OCI-LY1 (cell line): ENCODE data around the gene KCNMA1.

Experiments
- H2AFZ ChIP-seq: fragments of 200-600 bp; sonication (generic), shearing (Covaris generic); 2 replicates; pipeline ENCODE4 v1.6.0; 2014; ENCODE audit warnings: antibody characterized with exemption, mild to moderate bottlenecking, low read length
- H3F3A ChIP-seq: fragments of 200-600 bp; sonication (generic), shearing (Covaris generic); 2 replicates; pipeline ENCODE4 v1.6.0; 2014; ENCODE audit warnings: mild to moderate bottlenecking, antibody characterized with exemption, low read length, moderate library complexity; ENCODE audit not compliant: insufficient read depth
- H3K27ac ChIP-seq: fragments of 200-600 bp; sonication (generic); 2 replicates; pipeline ENCODE4 v1.5.1; 2014; ENCODE audit warnings: low read length, mixed run types, mild to moderate bottlenecking, low read depth; ENCODE audit not compliant: poor library complexity, severe bottlenecking
- H3K27me3 ChIP-seq: fragments of 200-600 bp; sonication (generic); 2 replicates; pipeline ENCODE4 v1.6.0; 2014; ENCODE audit warnings: antibody characterized with exemption, mild to moderate bottlenecking, low read length, moderate library complexity; ENCODE audit not compliant: insufficient read depth
- H3K36me3 ChIP-seq: fragments of 200-600 bp; sonication (generic); 2 replicates; pipeline ENCODE4 v1.6.1; 2014; ENCODE audit warnings: mild to moderate bottlenecking, antibody characterized with exemption, low read length, moderate library complexity, mixed read lengths; ENCODE audit not compliant: insufficient read depth
- H3K4me1 ChIP-seq: fragments of 200-600 bp; sonication (generic); 2 replicates; pipeline ENCODE4 v1.5.1; 2014; ENCODE audit warnings: mild to moderate bottlenecking, low read length, moderate library complexity; ENCODE audit not compliant: insufficient read depth, severe bottlenecking
- H3K4me2 ChIP-seq: fragments of 200-600 bp; sonication (generic), shearing (Covaris generic); 2 replicates; pipeline ENCODE4 v1.6.1; 2014; ENCODE audit warnings: low read length
- H3K4me3 ChIP-seq: fragments of 200-600 bp; sonication (generic); 2 replicates; pipeline ENCODE4 v1.5.1; 2014; ENCODE audit warnings: low read length, low read depth, mild to moderate bottlenecking, mixed read lengths; ENCODE audit not compliant: poor library complexity, severe bottlenecking
- H3K79me2 ChIP-seq: fragments of 200-600 bp; shearing (Covaris generic); 2 replicates; pipeline ENCODE4 v1.6.1; 2016; ENCODE audit warnings: mixed run types, low read length, mixed read lengths; ENCODE audit not compliant: insufficient read depth
- H3K9ac ChIP-seq: fragments of 200-600 bp; sonication (generic), shearing (Covaris generic); 2 replicates; pipeline ENCODE4 v1.6.1; 2014; ENCODE audit warnings: mild to moderate bottlenecking, low read length, mixed read lengths
- H3K9me2 ChIP-seq: fragments of 200-600 bp; sonication (generic), shearing (Covaris generic); 2 replicates; pipeline ENCODE4 v1.6.1; 2014; ENCODE audit warnings: low read depth, mild to moderate bottlenecking, low read length, mixed read lengths
- H3K9me3 ChIP-seq: fragments of 200-600 bp; shearing (Covaris generic); 2 replicates; pipeline ENCODE4 v1.6.1; 2014; ENCODE audit warnings: low read length, mixed read lengths
- H4K20me1 ChIP-seq: fragments of 200-600 bp; sonication (generic), shearing (Covaris generic); 2 replicates; pipeline ENCODE4 v1.6.0; 2016; ENCODE audit warnings: mild to moderate bottlenecking, low read length; ENCODE audit not compliant: insufficient read depth
- CTCF ChIP-seq: fragments of 200-600 bp; sonication (generic), shearing (Covaris generic); IDR thresholded peaks from 2 replicates; pipeline ENCODE4 v1.5.1; 2017; ENCODE audit warnings: mild to moderate bottlenecking, antibody characterized with exemption, low read length, moderate library complexity, mixed read lengths
- EZH2 ChIP-seq: fragments of 200-600 bp; sonication (generic), shearing (Covaris generic); IDR thresholded peaks from 2 replicates; pipeline ENCODE4 v1.8.0; 2017; ENCODE audit warnings: borderline replicate concordance, mixed run types, mild to moderate bottlenecking, antibody characterized with exemption, low read length, moderate library complexity, mixed read lengths

Gene KCNMA1

GRCh38 chr10:77622889-77623291 lies 14.7 kb downstream of the KCNMA1 start:
- no peak for TF ChIP-seq CTCF
- TF ChIP-seq EZH2, result no peak
- Histone ChIP-seq H3K4me1 (no peaks in the 10 kb centered on the region), H3K27ac (no peak overlapping the region), H3K27me3 (no peaks in the 10 kb centered on the region), H3K9me2 (no peaks in the 10 kb centered on the region), H3K79me2 (no peaks in the 10 kb centered on the region), H3K4me3 (no peak overlapping the region), H3K9me3 (no peaks in the 10 kb centered on the region), H2AFZ (no peak overlapping the region), H3F3A (no peaks in the 10 kb centered on the region), H3K9ac (no peak overlapping the region), H4K20me1 (no peaks in the 10 kb centered on the region), H3K36me3 (no peaks in the 10 kb centered on the region), H3K4me2 (no peak overlapping the region)

- no peak overlapping the region for H3K9ac ChIP-seq
Observed at GRCh38 chr10:77620731-77621130, 16.9 kb downstream of the KCNMA1 start.

GRCh38 chr10:77619964-77620703 lies 17.5 kb downstream of the KCNMA1 start:
- TF ChIP-seq CTCF, result no peak
- TF ChIP-seq EZH2, result no peak
- no peak overlapping the region for H3K4me2 ChIP-seq
- H3K27ac ChIP-seq, result no peak overlapping the region
- H2AFZ ChIP-seq, result no peak overlapping the region
- H3K27me3 ChIP-seq, result no peaks in the 10 kb centered on the region
- H4K20me1 ChIP-seq, result no peaks in the 10 kb centered on the region
- no peak overlapping the region for H3K9ac ChIP-seq
- H3K4me3 ChIP-seq, result no peak overlapping the region
- H3K4me1 ChIP-seq, result no peaks in the 10 kb centered on the region
- H3K36me3 ChIP-seq, result no peaks in the 10 kb centered on the region
- no peaks in the 10 kb centered on the region for H3K79me2 ChIP-seq
- no peaks in the 10 kb centered on the region for H3K9me3 ChIP-seq
- no peaks in the 10 kb centered on the region for H3F3A ChIP-seq
- no peaks in the 10 kb centered on the region for H3K9me2 ChIP-seq

More at GRCh38 chr10:77620731-77621130, 16.9 kb downstream of the KCNMA1 start:
- H3K27me3 ChIP-seq, result no peaks in the 10 kb centered on the region
- H4K20me1 ChIP-seq, result no peaks in the 10 kb centered on the region
- no peaks in the 10 kb centered on the region for H3K9me3 ChIP-seq
- H3K4me2 ChIP-seq, result no peak overlapping the region
- no peaks in the 10 kb centered on the region for H3K4me1 ChIP-seq
- H3K36me3 ChIP-seq, result no peaks in the 10 kb centered on the region
- no peak overlapping the region for H3K4me3 ChIP-seq
- no peak overlapping the region for H3K27ac ChIP-seq
- H3F3A ChIP-seq, result no peaks in the 10 kb centered on the region
- TF ChIP-seq EZH2, result no peak
- TF ChIP-seq CTCF, result no peak
- no peaks in the 10 kb centered on the region for H3K79me2 ChIP-seq
- H3K9me2 ChIP-seq, result no peaks in the 10 kb centered on the region
- no peak overlapping the region for H2AFZ ChIP-seq
